Vagina (tissue), 2 donors: ENCODE data around the gene FOXS1. TPM values are rescaled to one million over a fixed set of nuclear protein-coding genes. Genes with fewer than 3 reads are reported as not detected.

Experiments
- DNase-seq, 2 donors: peaks; one replicate each; pipeline ENCODE4 v3.0.0-alpha.2; 2017; ENCODE audit errors: extremely low spot score in 2 of 2
- H3K27ac ChIP-seq: fragments of 200-600 bp; sonication (generic); one replicate; pipeline ENCODE4 v1.5.1; 2019
- H3K27me3 ChIP-seq: fragments of 200-600 bp; sonication (generic); one replicate; pipeline ENCODE4 v1.5.1; 2019
- H3K36me3 ChIP-seq, 2 donors: fragments of 200-600 bp; sonication (generic); one replicate each; pipeline ENCODE4 v1.5.1; 2017 to 2019
- H3K4me1 ChIP-seq: fragments of 200-600 bp; sonication (generic); one replicate; pipeline ENCODE4 v1.5.1; 2019
- H3K4me3 ChIP-seq, 2 donors: fragments of 200-600 bp; sonication (generic); 1 replicate in 1 of 2; 2 replicates in 1 of 2; pipeline ENCODE4 v1.5.1; 2016 to 2019
- H3K9me3 ChIP-seq: fragments of 200-600 bp; sonication (generic); one replicate; pipeline ENCODE4 v1.5.1; 2019
- POLR2A ChIP-seq, 2 donors: fragments of 450-650 bp; IDR thresholded peaks; one replicate each; pipeline ENCODE4 v1.6.1; 2017; ENCODE audit warnings: antibody characterized with exemption in 2 of 2, mild to moderate bottlenecking in 2 of 2, moderate library complexity in 2 of 2
- POLR2AphosphoS5 ChIP-seq, 2 donors: sonication (generic); formaldehyde crosslinking; IDR thresholded peaks; one replicate each; pipeline ENCODE4 v1.9.0; 2017; ENCODE audit warnings: antibody characterized with exemption in 2 of 2, mild to moderate bottlenecking in 2 of 2, low read depth in 1 of 2; ENCODE audit not compliant: insufficient read depth in 1 of 2
- intact Hi-C: fragments of 100-400 bp; cut with DNase I; formaldehyde crosslinking; loops from one replicate; pipeline ENCODE4 v1.15.1; 2023
- total RNA-seq: library from RNA; depleted of rRNA; stranded (reverse); fragments of >200 nt; gene quantifications from one replicate; pipeline ENCODE4 v1.2.3, GENCODE V29; 2016
- TF ChIP-seq, protein P1 (sequence below), 3 experiments: fragments of 450-650 bp in 2 of 3; fragments of 200-600 bp in 1 of 3; sonication (generic) in 1 of 3; IDR thresholded peaks; one replicate each; pipeline ENCODE4 v1.5.1; 2017 to 2019; ENCODE audit warnings: antibody characterized with exemption in 3 of 3, mild to moderate bottlenecking in 2 of 3, moderate library complexity in 2 of 3

The FOXS1 gene
- total RNA-seq, 1 donor from 2014 or later: not detected

DNA sequence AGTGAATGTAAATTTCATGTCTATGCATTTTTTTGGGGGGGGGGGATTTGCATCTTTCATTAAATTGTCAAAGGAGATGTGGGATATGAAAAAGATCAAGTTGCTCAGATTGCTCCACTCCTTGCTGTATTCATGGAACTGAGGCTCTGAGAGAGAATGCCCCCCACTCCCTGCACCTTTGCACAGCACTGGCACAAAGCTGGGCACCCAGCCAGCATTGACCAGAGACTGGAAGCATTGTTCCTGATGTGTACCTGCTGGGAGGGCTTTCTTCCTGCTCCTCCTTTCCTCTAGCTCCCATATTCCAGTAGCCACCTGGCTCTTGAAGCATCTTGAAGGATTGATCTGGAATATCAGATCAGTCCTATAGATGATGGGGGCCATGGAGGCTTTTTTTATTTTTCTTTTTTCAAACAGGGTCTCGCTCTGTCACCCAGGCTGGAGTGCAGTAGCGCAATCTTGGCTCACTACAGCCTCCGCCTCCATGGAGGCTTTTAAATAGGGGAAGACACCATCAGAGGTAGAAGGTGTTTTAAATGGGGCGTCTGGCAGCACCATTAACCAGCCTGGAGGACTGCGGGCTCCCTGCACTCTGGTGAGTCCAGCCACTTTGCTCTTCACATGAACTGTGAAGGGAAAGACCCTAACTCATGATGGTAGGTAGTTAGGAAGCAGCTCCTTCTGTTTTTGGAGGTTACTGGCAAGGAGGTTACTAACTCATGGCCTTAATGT, 14.0 kb upstream of the FOXS1 start:
- no peak overlapping the region for H3K4me3 ChIP-seq
- TF ChIP-seq POLR2AphosphoS5 (IDR thresholded peaks at IDR 0.05; ENCODE audit: insufficient read depth in 1 of 2, low read depth in 1 of 2) (no peak), POLR2A (IDR thresholded peaks at IDR 0.05) (no peak)
- TF ChIP-seq, protein P1, sequence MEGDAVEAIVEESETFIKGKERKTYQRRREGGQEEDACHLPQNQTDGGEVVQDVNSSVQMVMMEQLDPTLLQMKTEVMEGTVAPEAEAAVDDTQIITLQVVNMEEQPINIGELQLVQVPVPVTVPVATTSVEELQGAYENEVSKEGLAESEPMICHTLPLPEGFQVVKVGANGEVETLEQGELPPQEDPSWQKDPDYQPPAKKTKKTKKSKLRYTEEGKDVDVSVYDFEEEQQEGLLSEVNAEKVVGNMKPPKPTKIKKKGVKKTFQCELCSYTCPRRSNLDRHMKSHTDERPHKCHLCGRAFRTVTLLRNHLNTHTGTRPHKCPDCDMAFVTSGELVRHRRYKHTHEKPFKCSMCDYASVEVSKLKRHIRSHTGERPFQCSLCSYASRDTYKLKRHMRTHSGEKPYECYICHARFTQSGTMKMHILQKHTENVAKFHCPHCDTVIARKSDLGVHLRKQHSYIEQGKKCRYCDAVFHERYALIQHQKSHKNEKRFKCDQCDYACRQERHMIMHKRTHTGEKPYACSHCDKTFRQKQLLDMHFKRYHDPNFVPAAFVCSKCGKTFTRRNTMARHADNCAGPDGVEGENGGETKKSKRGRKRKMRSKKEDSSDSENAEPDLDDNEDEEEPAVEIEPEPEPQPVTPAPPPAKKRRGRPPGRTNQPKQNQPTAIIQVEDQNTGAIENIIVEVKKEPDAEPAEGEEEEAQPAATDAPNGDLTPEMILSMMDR (IDR thresholded peaks at IDR 0.05): no peak
- no peaks in the 10 kb centered on the region for H3K9me3 ChIP-seq
- peaks cover 15% of the 10 kb centered on the region for H3K4me1 ChIP-seq
- H3K27me3 ChIP-seq: no peaks in the 10 kb centered on the region
- no peaks in the 10 kb centered on the region for H3K36me3 ChIP-seq
- H3K27ac ChIP-seq: no peak overlapping the region
- no peak for DNase-seq
- intact Hi-C loops: loop anchor here (10.0 kb wide), 1 partner anchor 175 kb away; no protein-coding TSS in a partner anchor

- peaks cover 15% of the 10 kb centered on the region for H3K4me1 ChIP-seq
- no peaks in the 10 kb centered on the region for H3K27me3 ChIP-seq
- no peak for DNase-seq
- H3K4me3 ChIP-seq: no peak overlapping the region
- H3K9me3 ChIP-seq: no peaks in the 10 kb centered on the region
- TF ChIP-seq POLR2AphosphoS5 (IDR thresholded peaks at IDR 0.05; ENCODE audit: insufficient read depth in 1 of 2, low read depth in 1 of 2) (no peak), POLR2A (IDR thresholded peaks at IDR 0.05) (no peak)
- TF ChIP-seq, protein P1 (IDR thresholded peaks at IDR 0.05): no peak
- intact Hi-C loops: loop anchor here (10.0 kb wide), 1 partner anchor 176 kb away; no protein-coding TSS in a partner anchor
- H3K36me3 ChIP-seq: no peaks in the 10 kb centered on the region
- H3K27ac ChIP-seq: no peak overlapping the region
Measured at GRCh38 chr20:31858760-31859083, 13.3 kb upstream of the FOXS1 start.

DNA sequence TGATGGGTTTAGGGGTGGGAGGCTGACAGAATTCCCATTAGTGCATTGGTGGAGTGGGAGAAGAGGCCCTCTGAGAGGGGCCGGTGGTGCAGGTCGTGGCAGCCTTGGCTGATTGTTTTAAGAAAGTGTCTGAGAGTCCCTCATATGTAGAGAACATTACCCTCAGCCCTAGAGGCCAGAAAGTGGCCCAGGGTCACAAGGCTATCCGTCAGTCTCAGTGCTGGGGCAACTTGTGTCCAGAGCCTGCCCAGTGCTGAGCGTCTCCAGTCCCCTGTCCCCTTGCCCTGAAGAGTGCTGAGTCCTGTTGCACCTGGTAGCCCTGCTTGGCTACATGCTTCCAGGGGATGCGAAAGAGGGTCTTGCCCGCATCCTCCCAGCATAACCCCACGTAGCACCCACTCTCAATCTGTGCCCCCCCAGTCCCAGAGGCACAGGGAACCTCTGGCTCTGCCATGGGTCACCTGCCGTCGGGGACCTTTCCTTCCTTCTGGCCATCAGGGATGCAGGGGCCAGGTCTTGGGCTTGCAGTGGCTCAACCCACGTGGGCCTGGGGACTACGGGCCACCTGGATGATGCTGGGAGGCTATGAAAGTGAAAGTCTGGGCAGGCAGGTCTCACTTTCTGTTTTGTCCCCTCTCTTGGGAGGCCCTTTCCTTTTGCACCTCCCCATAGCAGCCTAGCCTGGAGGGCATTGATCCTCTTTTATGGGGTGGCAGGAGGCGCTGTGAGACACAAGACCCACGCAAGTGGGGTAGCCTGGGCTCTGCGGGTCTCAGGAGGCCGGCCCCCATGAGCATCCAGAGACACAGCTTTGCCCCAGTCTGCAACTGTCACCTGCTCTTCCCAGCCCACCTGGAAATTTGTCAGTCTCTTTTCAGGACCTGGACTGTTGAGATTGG, 12.7 kb upstream of the FOXS1 start:
- Histone ChIP-seq H3K27me3 (no peaks in the 10 kb centered on the region), H3K9me3 (no peaks in the 10 kb centered on the region), H3K4me3 (no peak overlapping the region), H3K4me1 (peaks cover 15% of the 10 kb centered on the region), H3K27ac (no peak overlapping the region), H3K36me3 (no peaks in the 10 kb centered on the region)
- intact Hi-C loops: loop anchor here (10.0 kb wide), 1 partner anchor 177 kb away; no protein-coding TSS in a partner anchor
- DNase-seq: no peak
- TF ChIP-seq, protein P1 (IDR thresholded peaks at IDR 0.05): no peak

GRCh38 chr20:31856516-31856915, 11.1 kb upstream of the FOXS1 start:
- no peak for DNase-seq
- TF ChIP-seq POLR2A (IDR thresholded peaks at IDR 0.05) (no peak), POLR2AphosphoS5 (IDR thresholded peaks at IDR 0.05; ENCODE audit: insufficient read depth in 1 of 2, low read depth in 1 of 2) (no peak)
- TF ChIP-seq, protein P1 (IDR thresholded peaks at IDR 0.05): no peak
- intact Hi-C loops: loop anchor here (10.0 kb wide), 1 partner anchor 178 kb away; no protein-coding TSS in a partner anchor
- Histone ChIP-seq H3K36me3 (no peaks in the 10 kb centered on the region), H3K4me3 (no peak overlapping the region), H3K4me1 (peaks cover 19% of the 10 kb centered on the region), H3K9me3 (no peaks in the 10 kb centered on the region), H3K27me3 (no peaks in the 10 kb centered on the region), H3K27ac (no peak overlapping the region)
